B cell (primary cell): ENCODE data around the gene ARX. TPM values are rescaled to one million over a fixed set of nuclear protein-coding genes. Genes with fewer than 3 reads are reported as not detected.

ENCODE experiments used
- ATAC-seq: fragments of 200-7000 bp; cut with Tn5 transposase; one replicate; pipeline ENCODE4 v1.10.0; 2021; ENCODE audit warnings: low read depth, mild to moderate bottlenecking, moderate number of reproducible peaks, moderate library complexity
- CTCF ChIA-PET: fragments of 350-600 bp; sonication (Branson Sonifier 250); formaldehyde crosslinking; loops from one replicate; lab custom pipeline; 2021; ENCODE audit warnings: antibody characterized with exemption, inconsistent platforms; lab: Charles Lee
- POLR2A ChIA-PET: fragments of 350-600 bp; sonication (Branson Sonifier 250); formaldehyde crosslinking; loops from one replicate; lab custom pipeline; 2021; ENCODE audit warnings: antibody characterized with exemption; lab: Charles Lee
- DNase-seq: peaks from one replicate; pipeline ENCODE4 v3.0.0; 2013
- H2AFZ ChIP-seq: 2 replicates; pipeline ENCODE4 v1.6.1; 2012; ENCODE audit warnings: mild to moderate bottlenecking, low read depth, low read length; ENCODE audit not compliant: insufficient read depth, poor library complexity, severe bottlenecking
- H3K27ac ChIP-seq, 2 donors: 1 replicate in 1 of 2; 2 replicates in 1 of 2; pipeline ENCODE4 v1.5.1; 2012 to 2013; ENCODE audit warnings: low read length in 2 of 2, mild to moderate bottlenecking in 2 of 2, moderate library complexity in 1 of 2
- H3K27me3 ChIP-seq, 4 experiments: fragments of 200-600 bp in 1 of 4; sonication (generic) in 1 of 4; replicated peaks in 1 of 4; 1 replicate in 2 of 4; 2 replicates in 2 of 4; pipeline versions ENCODE4 v1.6.1 to v1.7.0; 2013 to 2016; ENCODE audit warnings: low read length in 3 of 4, mild to moderate bottlenecking in 2 of 4, mixed read lengths in 1 of 4, moderate library complexity in 1 of 4; ENCODE audit not compliant: insufficient read depth in 4 of 4, control insufficient read depth in 3 of 4; ENCODE audit errors: control extremely low read depth in 1 of 4
- H3K36me3 ChIP-seq, 2 experiments: replicated peaks in 1 of 2; 1 replicate in 1 of 2; 2 replicates in 1 of 2; pipeline versions ENCODE4 v1.6.1 to v1.7.1; 2013; ENCODE audit warnings: low read length in 1 of 2; ENCODE audit not compliant: insufficient read depth in 2 of 2, control insufficient read depth in 1 of 2; ENCODE audit errors: control extremely low read depth in 1 of 2, extremely low read depth in 1 of 2
- H3K4me1 ChIP-seq, 2 donors: fragments of 200-600 bp in 1 of 2; sonication (generic) in 1 of 2; 1 replicate in 1 of 2; 2 replicates in 1 of 2; pipeline versions ENCODE4 v1.5.1 to v1.6.1; 2013 to 2017; ENCODE audit warnings: low read length in 2 of 2; ENCODE audit not compliant: control insufficient read depth in 2 of 2, insufficient read depth in 2 of 2
- H3K4me2 ChIP-seq: replicated peaks from 2 replicates; pipeline ENCODE3; 2012; ENCODE audit warnings: mild to moderate bottlenecking, low read depth, low read length; ENCODE audit not compliant: poor library complexity, severe bottlenecking
- H3K4me3 ChIP-seq, 5 experiments: fragments of 200-600 bp in 1 of 5; sonication (generic) in 1 of 5; 1 replicate in 3 of 5; 2 replicates in 2 of 5; pipeline versions ENCODE4 v1.5.1 to v1.7.0; 2011 to 2016; ENCODE audit warnings: low read length in 4 of 5, mild to moderate bottlenecking in 4 of 5, low read depth in 2 of 5, control low read depth in 1 of 5, moderate library complexity in 1 of 5; ENCODE audit not compliant: insufficient read depth in 1 of 5; ENCODE audit errors: control extremely low read depth in 1 of 5, extremely low read depth in 1 of 5
- H3K79me2 ChIP-seq: fragments of 200-600 bp; sonication (generic); one replicate; pipeline ENCODE4 v1.6.0; 2016; ENCODE audit warnings: low read length; ENCODE audit not compliant: control insufficient read depth, insufficient read depth
- H3K9ac ChIP-seq: fragments of 200-600 bp; sonication (generic); 2 replicates; pipeline ENCODE4 v1.6.1; 2017; ENCODE audit warnings: mild to moderate bottlenecking, low read length, moderate library complexity
- H3K9me3 ChIP-seq, 3 donors: one replicate each; pipeline versions ENCODE4 v1.6.1 to v1.7.1; 2013; ENCODE audit warnings: low read length in 2 of 3; ENCODE audit not compliant: control insufficient read depth in 2 of 3, insufficient read depth in 1 of 3; ENCODE audit errors: control extremely low read depth in 1 of 3
- H4K20me1 ChIP-seq: 2 replicates; pipeline ENCODE4 v1.6.0; 2012; ENCODE audit warnings: mild to moderate bottlenecking, low read length; ENCODE audit not compliant: insufficient read depth, control insufficient read depth, poor library complexity, severe bottlenecking
- H3K27ac Mint-ChIP-seq: one replicate; pipeline ENCODE4 v1.8.0; 2021; ENCODE audit warnings: mixed read lengths
- H3K27me3 Mint-ChIP-seq: one replicate; pipeline ENCODE4 v1.8.0; 2021; ENCODE audit warnings: mixed read lengths
- H3K4me1 Mint-ChIP-seq: one replicate; pipeline ENCODE4 v1.8.0; 2021; ENCODE audit warnings: mixed read lengths
- H3K4me3 Mint-ChIP-seq: one replicate; pipeline ENCODE4 v1.8.0; 2021; ENCODE audit warnings: mixed read lengths
- H3K9me3 Mint-ChIP-seq: one replicate; pipeline ENCODE4 v1.8.0; 2022; ENCODE audit warnings: mixed read lengths; ENCODE audit not compliant: insufficient read depth
- EZH2 ChIP-seq: IDR thresholded peaks from 2 replicates; pipeline ENCODE4 v1.6.1; 2012; ENCODE audit warnings: borderline replicate concordance, low read depth, mild to moderate bottlenecking, moderate library complexity, low read length; ENCODE audit not compliant: insufficient read depth, poor library complexity, severe bottlenecking
- WGBS: methylation state at CpG from one replicate; pipeline ENCODE4 v1.1.5; 2013; ENCODE audit warnings: missing lambda C conversion rate; ENCODE audit not compliant: insufficient coverage; 5-methylcytosine and 5-hydroxymethylcytosine counted together
- intact Hi-C: fragments of 100-400 bp; cut with micrococcal nuclease; formaldehyde crosslinking; loops from one replicate; pipeline ENCODE4 v1.10.0; 2022
- polyA plus RNA-seq: library from polyadenylated mRNA; depleted of rRNA; stranded (reverse); fragments of >200 nt; gene quantifications from 2 replicates; pipeline ENCODE4 v1.2.3, GENCODE V29; 2012
- total RNA-seq, 2 donors: library from RNA; stranded (reverse); fragments of 120-200 nt in 1 of 2; gene quantifications; 1 replicate in 1 of 2; 2 replicates in 1 of 2; pipeline versions ENCODE4 v1.2.3 to v1.2.4, GENCODE V29; 2013 to 2022
- TF ChIP-seq, protein P1 (sequence below): fragments of 200-600 bp; IDR thresholded peaks from one replicate; pipeline ENCODE4 v1.8.0; 2022; ENCODE audit warnings: antibody characterized with exemption, mild to moderate bottlenecking

Gene ARX
- total and polyA plus RNA-seq, 2 donors (not counting 1 experiment from before 2014, with no cell fraction given) = not detected

GRCh38 chrX:25001808-25002660 lies 13.7 kb downstream of the ARX start:
- DNase-seq (no peak), ATAC-seq (no peak)
- POLR2A ChIA-PET = no interaction called here
- H3K9me3 ChIP-seq = peaks cover 0 to 3% (median 0%) of the 10 kb centered on the region in 3 donors
- Mint-ChIP-seq H3K9me3 (no peaks in the 10 kb centered on the region), H3K27ac (no peak overlapping the region), H3K27me3 (peaks cover 16% of the 10 kb centered on the region), H3K4me1 (peaks cover 13% of the 10 kb centered on the region), H3K4me3 (peak overlapping the region; percentile 24)
- peak overlapping the region; percentile 19 for H3K4me2 ChIP-seq
- H4K20me1 ChIP-seq = no peaks in the 10 kb centered on the region
- H3K9ac ChIP-seq = no peak overlapping the region
- TF ChIP-seq, protein P1, sequence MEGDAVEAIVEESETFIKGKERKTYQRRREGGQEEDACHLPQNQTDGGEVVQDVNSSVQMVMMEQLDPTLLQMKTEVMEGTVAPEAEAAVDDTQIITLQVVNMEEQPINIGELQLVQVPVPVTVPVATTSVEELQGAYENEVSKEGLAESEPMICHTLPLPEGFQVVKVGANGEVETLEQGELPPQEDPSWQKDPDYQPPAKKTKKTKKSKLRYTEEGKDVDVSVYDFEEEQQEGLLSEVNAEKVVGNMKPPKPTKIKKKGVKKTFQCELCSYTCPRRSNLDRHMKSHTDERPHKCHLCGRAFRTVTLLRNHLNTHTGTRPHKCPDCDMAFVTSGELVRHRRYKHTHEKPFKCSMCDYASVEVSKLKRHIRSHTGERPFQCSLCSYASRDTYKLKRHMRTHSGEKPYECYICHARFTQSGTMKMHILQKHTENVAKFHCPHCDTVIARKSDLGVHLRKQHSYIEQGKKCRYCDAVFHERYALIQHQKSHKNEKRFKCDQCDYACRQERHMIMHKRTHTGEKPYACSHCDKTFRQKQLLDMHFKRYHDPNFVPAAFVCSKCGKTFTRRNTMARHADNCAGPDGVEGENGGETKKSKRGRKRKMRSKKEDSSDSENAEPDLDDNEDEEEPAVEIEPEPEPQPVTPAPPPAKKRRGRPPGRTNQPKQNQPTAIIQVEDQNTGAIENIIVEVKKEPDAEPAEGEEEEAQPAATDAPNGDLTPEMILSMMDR = no peak
- TF ChIP-seq EZH2 = no peak
- no peak overlapping the region for H3K27ac ChIP-seq
- H3K79me2 ChIP-seq = no peaks in the 10 kb centered on the region
- peaks cover 0 to 29% (median 2%) of the 10 kb centered on the region in 4 experiments for H3K27me3 ChIP-seq
- 12% methylated on average over 25 of the region's 65 CpGs for WGBS
- CTCF ChIA-PET = no interaction called here
- no peaks in the 10 kb centered on the region for H3K4me1 ChIP-seq
- no peak overlapping the region for H3K4me3 ChIP-seq
- H3K36me3 ChIP-seq = no peaks in the 10 kb centered on the region
- intact Hi-C loops = no loop called here
- no peak overlapping the region for H2AFZ ChIP-seq

DNA sequence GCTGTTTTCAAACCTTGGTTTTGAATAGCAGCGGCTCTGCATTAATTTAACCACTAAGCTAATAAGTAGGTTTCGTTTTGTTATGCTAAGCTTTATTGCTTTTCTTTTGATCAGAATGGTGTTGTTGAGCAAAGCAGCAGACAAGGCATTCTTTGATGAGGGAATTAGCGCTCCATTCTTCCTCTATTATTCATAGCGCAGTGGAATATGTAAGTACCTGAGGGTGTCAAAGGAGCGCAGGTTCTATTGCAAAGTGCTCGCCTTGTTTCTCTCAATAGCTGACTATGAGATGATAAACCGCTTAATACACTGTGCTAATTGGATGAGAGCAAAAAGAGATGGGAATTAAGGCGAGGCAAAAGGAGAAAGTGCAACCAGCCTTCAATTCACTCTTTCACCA lies 16.3 kb downstream of the ARX start:
- H3K79me2 ChIP-seq = no peaks in the 10 kb centered on the region
- Mint-ChIP-seq H3K4me3 (no peak overlapping the region), H3K9me3 (no peaks in the 10 kb centered on the region), H3K4me1 (peaks cover 9% of the 10 kb centered on the region), H3K27ac (no peak overlapping the region), H3K27me3 (peaks cover 8% of the 10 kb centered on the region)
- H3K27me3 ChIP-seq = peaks cover 0 to 14% (median 2%) of the 10 kb centered on the region in 4 experiments
- no peaks in the 10 kb centered on the region for H3K36me3 ChIP-seq
- H3K4me2 ChIP-seq = no peak overlapping the region
- H3K4me1 ChIP-seq = no peaks in the 10 kb centered on the region
- H3K9me3 ChIP-seq = peaks cover 0 to 3% (median 0%) of the 10 kb centered on the region in 3 donors
- no peak overlapping the region for H3K9ac ChIP-seq
- no peak overlapping the region for H3K27ac ChIP-seq
- CTCF ChIA-PET = no interaction called here
- no peak overlapping the region for H3K4me3 ChIP-seq
- H4K20me1 ChIP-seq = no peaks in the 10 kb centered on the region
- TF ChIP-seq, protein P1 = no peak
- TF ChIP-seq EZH2 = no peak
- DNase-seq (no peak), ATAC-seq (no peak)
- POLR2A ChIA-PET = no interaction called here
- no peak overlapping the region for H2AFZ ChIP-seq
- no CpG with 5 or more reads among the region's 8 CpGs for WGBS
- intact Hi-C loops = no loop called here
